GM19035 (cell line): ENCODE results near the gene HTR1B.

ENCODE experiments used
- ATAC-seq: cut with Tn5 transposase; IDR thresholded peaks from one replicate; pipeline ENCODE4 v1.9.1; 2021; ENCODE audit not compliant: unreplicated experiment

The HTR1B gene

DNA sequence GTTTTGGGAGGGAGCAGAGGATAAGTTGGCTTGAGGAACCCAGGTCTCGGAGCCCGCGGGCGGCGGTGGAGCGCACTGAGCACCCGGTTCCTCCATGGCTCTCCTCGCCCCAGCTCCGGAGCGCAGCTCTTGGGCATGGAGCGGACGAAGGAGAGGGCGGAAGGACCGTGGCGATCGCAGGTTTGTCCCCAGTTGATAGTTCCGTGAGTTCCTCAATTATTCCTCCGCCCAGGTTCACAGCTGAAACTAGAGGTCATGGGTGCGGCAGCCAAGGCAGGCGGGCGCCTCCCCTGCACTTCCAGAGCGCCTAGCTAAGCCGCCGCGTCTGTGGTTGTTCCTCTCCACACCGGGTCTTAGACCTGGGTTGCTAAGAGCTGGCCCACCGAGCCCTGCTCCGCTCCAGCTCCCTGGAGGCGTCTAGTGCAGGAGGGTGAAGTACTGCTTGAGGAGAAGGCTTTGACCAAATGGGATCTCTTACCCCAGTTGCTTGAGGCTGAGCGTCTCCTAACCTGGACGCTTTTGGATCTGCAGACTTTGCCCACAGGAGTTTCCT lies at the start of gene HTR1B:
Gene HTR1B (minus strand): TSS at position 184 of the 553 bp plus-strand sequence. CDS start 88 bp downstream, at position 96.
- no peak for ATAC-seq

DNA sequence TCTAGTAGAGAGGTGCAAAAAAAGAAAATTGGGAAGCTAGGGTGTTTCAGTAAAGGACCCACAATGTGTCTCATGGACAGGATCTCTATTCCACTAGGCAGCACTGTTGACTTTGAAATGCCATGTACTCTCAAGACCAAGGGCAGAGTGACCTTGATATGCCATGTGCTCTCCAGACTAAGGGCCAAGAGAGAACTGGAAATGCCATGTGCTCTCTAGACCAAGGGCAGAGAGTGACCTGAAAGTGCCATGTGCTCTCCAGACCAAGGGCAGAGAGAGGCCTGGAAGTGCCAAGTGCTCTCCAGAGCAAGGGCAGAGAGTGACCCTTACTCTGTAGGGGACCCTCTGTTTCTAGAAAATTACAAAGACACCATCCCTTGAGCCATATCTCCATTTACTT lies 49.3 kb upstream of the HTR1B start:
- ATAC-seq: no peak

- no peak for ATAC-seq
Observed at GRCh38 chr6:77511860-77512259, 48.6 kb upstream of the HTR1B start.

DNA sequence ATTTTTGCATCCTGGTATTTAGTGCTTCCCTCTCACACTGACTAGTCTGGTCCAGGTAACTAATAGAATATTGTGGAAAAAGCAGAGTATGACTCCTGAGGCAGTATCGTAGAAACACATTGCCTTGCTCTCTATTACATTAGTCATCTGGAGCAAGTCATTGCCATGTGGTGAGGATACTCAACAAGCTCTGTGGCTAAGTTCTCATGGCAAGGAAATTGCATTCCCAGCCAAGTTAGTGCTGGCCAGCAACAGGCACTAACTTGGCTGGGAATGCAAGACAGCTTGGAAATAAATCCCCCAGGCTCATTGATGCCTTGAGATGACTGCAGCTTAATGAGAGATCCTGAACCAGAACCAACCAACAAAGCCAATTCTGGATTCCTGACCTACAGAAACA lies 39.7 kb upstream of the HTR1B start:
- no peak for ATAC-seq

GRCh38 chr6:77492530-77492929 lies 29.2 kb upstream of the HTR1B start:
- ATAC-seq: no peak

DNA sequence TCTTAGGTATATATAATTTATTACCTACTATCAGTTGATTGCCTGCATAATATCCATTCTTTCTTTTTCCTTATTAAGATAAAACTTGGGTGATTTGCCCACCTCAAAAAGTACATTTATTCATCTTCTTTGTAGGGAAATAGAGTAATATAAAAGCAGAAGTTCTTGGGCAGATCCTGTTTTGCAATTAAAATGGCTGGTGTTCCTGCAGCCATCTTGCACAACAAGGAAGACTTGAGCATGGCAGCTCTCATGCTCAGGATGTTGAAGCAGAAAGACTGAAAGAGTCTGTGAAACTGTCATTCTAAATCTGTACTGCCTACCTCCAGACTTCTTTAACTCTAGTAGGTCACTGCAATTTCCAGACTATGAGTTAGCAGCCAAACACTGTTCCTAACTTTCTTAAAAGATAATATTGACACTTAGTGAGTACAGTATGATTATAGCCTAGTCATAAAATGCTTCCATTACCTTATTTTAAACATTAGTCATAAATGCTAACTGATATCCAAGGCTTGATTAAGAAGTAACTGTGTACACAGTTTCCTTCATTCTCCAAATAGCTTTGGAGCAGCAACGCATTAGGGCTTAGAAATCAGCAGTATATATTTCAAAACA lies 24.6 kb upstream of the HTR1B start:
- ATAC-seq: no peak

DNA sequence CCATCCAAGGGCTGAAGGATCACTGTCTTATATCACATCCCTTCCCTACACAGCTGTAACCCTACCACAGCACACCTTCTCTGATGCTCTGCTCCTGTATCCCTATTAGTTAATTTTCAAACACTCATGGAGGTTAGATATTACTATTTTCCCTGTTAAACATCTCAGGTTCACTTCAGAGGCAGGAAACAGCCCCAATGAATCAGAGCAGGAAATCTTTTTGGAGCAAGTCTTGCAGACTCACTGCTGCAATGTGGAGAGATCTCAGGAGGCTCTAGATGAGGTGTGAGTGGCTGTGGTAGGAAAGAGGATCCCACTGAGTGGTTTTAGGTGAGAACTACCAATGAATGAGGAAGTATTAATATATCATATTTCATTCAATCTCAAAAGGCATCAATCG lies 19.7 kb upstream of the HTR1B start:
- no peak for ATAC-seq

- no peak for ATAC-seq
Observed at GRCh38 chr6:77474973-77475372, 11.7 kb upstream of the HTR1B start.

DNA sequence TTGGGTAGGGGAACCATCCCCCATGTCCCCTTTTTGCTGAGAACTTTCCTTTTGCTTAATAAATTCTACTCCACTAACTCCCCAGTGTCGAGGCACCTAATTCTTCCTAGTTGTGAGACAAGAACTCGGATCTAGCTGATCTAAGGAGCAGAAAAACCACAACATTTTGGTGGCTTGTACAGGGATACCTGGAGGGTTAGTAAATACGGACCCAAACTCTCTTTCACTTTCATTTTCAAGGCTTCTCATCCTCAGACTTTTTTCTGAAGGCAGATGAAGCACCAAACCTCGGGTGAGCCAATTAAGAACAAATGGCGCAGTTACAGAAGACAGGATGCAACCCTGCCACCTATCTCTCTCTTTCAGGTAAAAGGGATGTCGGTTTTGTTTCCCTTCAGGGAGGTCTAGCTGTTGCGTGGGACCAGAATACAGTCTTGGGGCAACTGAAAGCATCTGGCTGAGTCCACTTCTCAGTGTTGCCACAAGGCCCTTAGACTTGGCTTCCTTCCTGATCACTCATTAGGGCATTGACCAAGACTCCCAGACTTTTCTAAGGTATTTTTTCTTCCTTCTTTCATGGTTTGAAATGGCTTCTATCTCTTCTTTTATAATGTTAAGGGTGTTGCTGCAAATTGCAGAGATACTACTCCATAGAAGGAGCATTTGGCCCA lies 11.1 kb upstream of the HTR1B start:
- ATAC-seq: no peak

DNA sequence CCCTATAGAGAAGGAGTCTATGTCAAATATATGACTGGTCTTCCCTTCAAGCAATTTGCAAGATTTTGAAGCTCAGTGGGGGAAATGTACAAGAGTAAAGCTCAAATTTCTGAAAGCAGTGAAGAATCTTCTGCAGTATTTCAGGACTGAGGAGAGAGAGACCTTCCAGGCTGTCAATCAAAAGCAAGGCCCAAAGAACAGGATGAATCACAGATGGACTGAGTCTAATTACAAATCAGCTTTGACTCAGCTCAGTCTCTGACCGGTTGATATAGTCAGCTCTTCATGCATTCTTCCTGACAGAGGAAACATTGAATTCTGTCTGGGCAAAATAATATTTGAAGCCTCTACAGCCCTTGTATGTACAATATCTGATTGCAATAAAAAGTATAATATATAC lies 7.7 kb upstream of the HTR1B start:
- no peak for ATAC-seq

- no peak for ATAC-seq
Observed at GRCh38 chr6:77468939-77469338, 5.6 kb upstream of the HTR1B start.

- ATAC-seq: peak; percentile 79
Observed at GRCh38 chr6:77466451-77467437, 3.5 kb upstream of the HTR1B start.

- peak; percentile 84 for ATAC-seq
Observed at GRCh38 chr6:77466055-77466450, 2.8 kb upstream of the HTR1B start.

DNA sequence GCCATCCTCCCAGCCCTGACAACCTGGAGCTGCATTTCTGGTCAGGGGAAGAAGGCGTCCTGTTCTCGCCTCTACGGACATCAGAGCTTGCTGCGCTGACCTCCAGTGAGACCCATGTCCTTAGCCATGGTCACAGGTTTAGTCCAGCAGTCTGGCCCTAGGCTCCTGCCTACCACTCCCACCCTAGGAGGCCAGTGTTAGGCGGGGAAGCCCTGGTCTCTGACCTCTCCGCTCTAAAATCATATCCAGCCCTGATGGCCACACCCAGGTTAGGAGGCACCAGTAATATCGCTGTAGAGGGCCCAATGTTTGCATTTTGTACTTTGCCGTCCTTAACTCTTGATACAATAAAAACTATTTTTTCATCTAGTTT lies 1.2 kb upstream of the HTR1B start:
- no peak for ATAC-seq

GRCh38 chr6:77463861-77464494 lies 687 bp upstream of the HTR1B start:
- ATAC-seq: no peak

GRCh38 chr6:77462359-77463307 lies 658 bp downstream of the HTR1B start:
- ATAC-seq: no peak

GRCh38 chr6:77461796-77462195 lies 1.5 kb downstream of the HTR1B start:
- ATAC-seq: no peak

DNA sequence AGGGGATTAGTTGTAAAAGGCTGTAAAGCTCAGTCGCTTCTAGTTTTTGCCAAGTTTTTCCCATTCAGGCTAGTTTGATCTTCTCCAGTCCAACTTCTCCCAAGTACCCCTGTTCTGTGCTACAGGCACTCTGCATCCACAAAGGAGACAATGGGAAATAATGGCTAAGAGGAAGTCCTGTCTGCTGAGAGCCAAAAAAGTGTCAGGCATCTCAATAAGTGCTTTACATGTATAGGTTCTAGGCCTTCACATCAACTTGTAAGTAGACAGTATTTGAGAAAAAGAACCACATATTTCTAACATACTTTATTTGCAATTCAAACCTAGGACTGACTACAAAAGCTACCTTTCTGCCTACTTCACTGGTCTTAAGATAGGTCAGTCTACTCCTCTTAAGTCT lies 4.9 kb downstream of the HTR1B start:
- ATAC-seq: no peak

- peak; percentile 88 for ATAC-seq
Observed at GRCh38 chr6:77457720-77458349, 5.5 kb downstream of the HTR1B start.
